ENCODE data around the gene GRIN2A.
A peak's percentile ranks its signal among the peaks of the same experiment; 100 is the strongest.

GRIN2A gene

DNA sequence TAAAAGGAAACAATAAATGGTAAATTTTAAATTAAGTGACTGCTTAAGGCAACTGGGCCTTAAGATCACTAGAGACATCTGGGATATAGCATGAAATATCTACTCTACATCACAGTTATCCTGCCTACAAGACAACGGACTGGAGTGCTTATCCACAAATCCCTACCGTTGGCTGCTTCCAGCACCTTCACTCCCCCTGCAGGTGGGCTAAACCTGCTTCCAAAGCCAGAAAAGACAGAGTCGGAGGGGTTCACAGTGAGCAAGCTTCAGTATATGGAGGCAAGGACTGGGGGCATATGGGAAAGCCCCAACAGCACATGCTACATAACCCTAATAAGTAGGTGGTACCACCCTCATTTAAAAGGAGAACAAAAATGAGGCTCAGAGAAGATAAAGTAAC lies 45.3 kb downstream of the GRIN2A start:
- Histone ChIP-seq H3K36me3 (ENCODE audit: control insufficient read depth, insufficient read depth, low read length) (no peaks in the 10 kb centered on the region), H3K4me3 (ENCODE audit: extremely low read depth, insufficient read depth, low read length, poor library complexity, severe bottlenecking) (no peak overlapping the region), H3K27ac (ENCODE audit: low read depth, low read length, severe bottlenecking) (no peak overlapping the region), H3K4me1 (ENCODE audit: control insufficient read depth, insufficient read depth, low read length, poor library complexity, severe bottlenecking) (no peaks in the 10 kb centered on the region), H3K9me3 (ENCODE audit: control insufficient read depth, low read length) (no peaks in the 10 kb centered on the region)
- WGBS, 2 experiments (ENCODE audit: insufficient coverage in 2 of 2): 21% methylated on average over 2 of the region's 3 CpGs; no CpG with 5 or more reads in 1 of the 2 experiments

DNA sequence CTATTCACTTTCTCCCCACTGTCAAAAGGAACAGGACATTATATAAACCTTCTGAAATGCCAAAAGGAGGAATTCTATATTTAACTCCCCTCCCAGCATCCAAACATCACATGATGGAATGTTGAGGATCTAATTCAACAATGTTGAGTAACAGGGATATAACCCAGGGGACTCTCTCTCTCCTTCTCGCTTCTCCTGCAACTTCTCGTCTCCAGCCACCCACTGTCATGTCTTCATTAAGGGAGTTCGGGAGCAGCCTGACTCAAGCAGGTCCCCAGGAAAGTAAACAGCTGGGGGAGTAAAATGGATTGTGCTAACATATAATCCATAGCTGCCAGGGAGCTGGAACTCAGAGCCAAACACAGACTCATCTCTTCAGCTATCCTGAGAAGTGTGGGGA lies 51.7 kb downstream of the GRIN2A start:
- H3K27ac ChIP-seq (ENCODE audit: low read depth, low read length, severe bottlenecking): no peak overlapping the region
- WGBS, 2 experiments (ENCODE audit: insufficient coverage in 2 of 2): no CpG with 5 or more reads among the region's 3 CpGs
- no peaks in the 10 kb centered on the region for H3K9me3 ChIP-seq (ENCODE audit: control insufficient read depth, low read length)
- H3K4me3 ChIP-seq (ENCODE audit: extremely low read depth, insufficient read depth, low read length, poor library complexity, severe bottlenecking): no peak overlapping the region
- H3K4me1 ChIP-seq (ENCODE audit: control insufficient read depth, insufficient read depth, low read length, poor library complexity, severe bottlenecking): peaks cover 3% of the 10 kb centered on the region
- H3K36me3 ChIP-seq (ENCODE audit: control insufficient read depth, insufficient read depth, low read length): no peaks in the 10 kb centered on the region

DNA sequence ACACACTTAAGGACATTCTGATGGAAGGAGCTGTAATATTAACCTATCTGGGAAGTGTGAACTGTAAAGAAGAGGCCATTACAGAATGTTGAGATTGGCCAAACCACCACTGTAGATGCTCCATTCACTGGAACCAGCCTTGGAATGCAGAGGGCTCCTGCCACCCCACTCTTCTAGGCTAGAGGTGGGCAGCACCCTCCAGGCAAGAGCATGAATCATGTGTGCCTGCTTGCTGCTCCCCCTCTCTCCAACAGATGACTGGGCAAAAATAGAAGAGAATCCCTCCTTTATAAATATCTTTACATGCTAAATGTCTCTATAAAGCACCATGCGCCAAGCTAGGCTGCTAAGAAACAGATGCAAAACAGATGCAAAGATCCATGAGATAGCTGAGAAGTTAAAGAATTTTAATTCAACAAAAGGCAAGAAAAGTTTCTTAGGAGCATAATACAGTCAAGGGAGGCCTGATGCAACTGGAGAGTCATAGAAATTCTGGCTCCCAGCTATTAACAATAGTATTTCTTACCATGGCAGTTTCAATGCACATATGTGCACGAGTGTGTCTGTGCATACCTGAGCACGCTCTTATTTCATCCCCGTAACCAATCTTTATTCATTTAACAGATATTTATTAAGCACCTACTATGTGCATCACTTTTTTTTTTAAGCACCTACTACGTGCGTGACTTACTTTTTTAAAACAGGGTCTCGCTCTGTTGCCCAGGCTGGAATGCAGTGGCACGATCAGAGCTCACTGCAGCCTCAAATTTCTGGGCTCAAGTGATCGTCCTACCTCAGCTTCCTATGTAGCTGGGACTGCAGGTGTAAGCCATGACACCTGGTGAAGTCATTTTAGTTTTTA lies 53.6 kb downstream of the GRIN2A start:
- Histone ChIP-seq H3K36me3 (ENCODE audit: control insufficient read depth, insufficient read depth, low read length) (no peaks in the 10 kb centered on the region), H3K4me3 (ENCODE audit: extremely low read depth, insufficient read depth, low read length, poor library complexity, severe bottlenecking) (no peak overlapping the region), H3K27ac (ENCODE audit: low read depth, low read length, severe bottlenecking) (no peak overlapping the region), H3K4me1 (ENCODE audit: control insufficient read depth, insufficient read depth, low read length, poor library complexity, severe bottlenecking) (peaks cover 3% of the 10 kb centered on the region), H3K9me3 (ENCODE audit: control insufficient read depth, low read length) (no peaks in the 10 kb centered on the region)
- 88 to 91% methylated on average over 8 to 9 of the region's 9 CpGs for WGBS, 2 experiments (ENCODE audit: insufficient coverage in 2 of 2)

DNA sequence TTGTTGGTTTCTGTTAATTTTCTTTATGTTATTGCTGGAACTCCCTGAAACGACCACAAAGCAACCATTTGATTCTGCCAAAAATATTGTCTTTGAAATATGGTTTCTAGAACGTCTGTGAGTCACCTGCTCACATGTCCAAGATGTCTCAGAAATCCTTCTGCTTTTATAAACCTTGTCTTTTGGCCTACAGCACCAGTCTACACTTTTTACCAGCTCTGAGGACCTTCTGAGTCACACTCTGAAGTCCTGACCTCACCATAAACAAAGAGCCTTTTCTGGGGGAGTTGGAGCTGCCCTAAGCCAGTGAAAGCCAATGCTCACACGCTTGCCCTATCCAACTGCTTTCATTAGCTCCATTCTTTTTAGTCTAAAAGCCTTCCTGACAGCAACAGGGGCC lies 55.5 kb downstream of the GRIN2A start:
- Histone ChIP-seq H3K36me3 (ENCODE audit: control insufficient read depth, insufficient read depth, low read length) (no peaks in the 10 kb centered on the region), H3K4me1 (ENCODE audit: control insufficient read depth, insufficient read depth, low read length, poor library complexity, severe bottlenecking) (peaks cover 18% of the 10 kb centered on the region), H3K27ac (ENCODE audit: low read depth, low read length, severe bottlenecking) (no peak overlapping the region), H3K9me3 (ENCODE audit: control insufficient read depth, low read length) (no peaks in the 10 kb centered on the region), H3K4me3 (ENCODE audit: extremely low read depth, insufficient read depth, low read length, poor library complexity, severe bottlenecking) (no peak overlapping the region)
- 80% methylated on average over 2 of the region's 3 CpGs for WGBS, 2 experiments (ENCODE audit: insufficient coverage in 2 of 2)

DNA sequence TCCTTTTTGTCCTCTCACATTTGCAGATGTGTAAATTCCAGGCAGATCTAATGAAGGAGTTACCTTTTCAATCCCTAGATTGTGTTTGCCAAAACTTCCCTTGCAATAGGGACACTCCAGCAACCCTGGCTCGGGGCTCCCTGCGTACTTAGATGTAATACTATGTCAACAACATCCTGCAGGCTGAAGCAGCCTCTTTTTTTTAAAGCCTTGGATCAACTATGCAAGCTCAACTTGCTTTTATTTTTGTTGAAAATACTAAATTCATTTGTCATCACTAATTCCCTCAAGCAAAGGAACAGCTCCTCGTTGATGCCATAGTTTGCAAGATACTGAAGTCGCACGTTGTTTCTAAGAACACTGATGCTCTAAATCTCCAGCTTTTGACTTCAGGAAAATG lies 59.1 kb downstream of the GRIN2A start:
- WGBS, 2 experiments (ENCODE audit: insufficient coverage in 2 of 2): 86 to 87% methylated on average over 5 of the region's 5 CpGs

DNA sequence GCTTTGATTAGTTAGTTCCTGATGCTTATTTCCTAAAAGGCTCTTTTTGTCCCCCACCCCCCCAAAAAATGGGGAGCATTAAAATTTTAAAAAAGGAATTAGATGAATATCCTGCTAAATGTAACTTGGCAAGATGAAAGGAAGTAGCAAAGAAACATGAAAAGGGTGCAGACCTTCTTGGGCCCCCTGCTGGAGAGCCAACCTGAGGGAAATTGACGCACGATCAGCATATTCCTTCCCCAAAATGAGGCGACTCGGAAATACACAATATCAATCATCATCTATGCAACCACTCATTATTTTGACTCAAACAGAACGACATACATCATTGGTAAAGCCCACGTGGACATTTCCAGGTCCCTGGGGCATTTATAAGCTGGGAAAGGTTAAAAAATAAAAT lies 59.7 kb downstream of the GRIN2A start:
- Histone ChIP-seq H3K36me3 (ENCODE audit: control insufficient read depth, insufficient read depth, low read length) (no peaks in the 10 kb centered on the region), H3K27ac (ENCODE audit: low read depth, low read length, severe bottlenecking) (no peak overlapping the region), H3K9me3 (ENCODE audit: control insufficient read depth, low read length) (no peaks in the 10 kb centered on the region), H3K4me1 (ENCODE audit: control insufficient read depth, insufficient read depth, low read length, poor library complexity, severe bottlenecking) (peaks cover 20% of the 10 kb centered on the region), H3K4me3 (ENCODE audit: extremely low read depth, insufficient read depth, low read length, poor library complexity, severe bottlenecking) (no peak overlapping the region)
- WGBS, 2 experiments (ENCODE audit: insufficient coverage in 2 of 2): 67 to 68% methylated on average over 1 to 4 of the region's 6 CpGs

More for the DNA sequence above, 59.1 kb downstream of the GRIN2A start:
- H3K36me3 ChIP-seq (ENCODE audit: control insufficient read depth, insufficient read depth, low read length): no peaks in the 10 kb centered on the region
- no peaks in the 10 kb centered on the region for H3K9me3 ChIP-seq (ENCODE audit: control insufficient read depth, low read length)
- H3K4me3 ChIP-seq (ENCODE audit: extremely low read depth, insufficient read depth, low read length, poor library complexity, severe bottlenecking): no peak overlapping the region
- H3K4me1 ChIP-seq (ENCODE audit: control insufficient read depth, insufficient read depth, low read length, poor library complexity, severe bottlenecking): peaks cover 20% of the 10 kb centered on the region
- H3K27ac ChIP-seq (ENCODE audit: low read depth, low read length, severe bottlenecking): no peak overlapping the region

DNA sequence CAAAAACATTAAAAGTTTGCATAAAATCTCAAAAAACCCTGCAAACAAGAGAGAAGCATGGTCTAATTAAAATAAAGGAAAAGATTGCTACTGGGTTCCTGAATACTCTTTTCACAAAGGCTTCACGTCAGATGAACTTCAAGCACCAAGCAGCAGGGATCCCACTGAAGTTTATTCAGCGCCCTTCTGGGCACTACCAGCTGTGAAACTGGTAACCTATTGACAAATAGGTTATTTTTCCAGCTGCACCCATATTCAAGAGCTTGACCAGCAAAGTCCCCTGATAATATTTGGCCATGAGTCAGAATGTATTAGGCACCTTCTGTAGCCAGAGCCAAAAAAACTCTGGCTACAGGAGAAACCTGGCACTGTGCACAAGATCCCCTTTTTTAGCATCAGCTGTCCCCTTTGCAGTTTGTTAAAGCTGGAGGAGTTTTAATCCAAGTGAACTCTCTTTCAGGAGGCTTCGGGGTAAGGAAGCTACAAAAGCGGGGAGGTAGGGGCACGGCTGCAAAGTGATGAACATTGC lies 60.3 kb downstream of the GRIN2A start:
- 53 to 70% methylated on average over 4 to 5 of the region's 5 CpGs for WGBS, 2 experiments (ENCODE audit: insufficient coverage in 2 of 2)
- peaks cover 20% of the 10 kb centered on the region for H3K4me1 ChIP-seq (ENCODE audit: control insufficient read depth, insufficient read depth, low read length, poor library complexity, severe bottlenecking)
- peak overlapping the region; percentile 49 for H3K27ac ChIP-seq (ENCODE audit: low read depth, low read length, severe bottlenecking)
- no peak overlapping the region for H3K4me3 ChIP-seq (ENCODE audit: extremely low read depth, insufficient read depth, low read length, poor library complexity, severe bottlenecking)
- no peaks in the 10 kb centered on the region for H3K9me3 ChIP-seq (ENCODE audit: control insufficient read depth, low read length)
- H3K36me3 ChIP-seq (ENCODE audit: control insufficient read depth, insufficient read depth, low read length): no peaks in the 10 kb centered on the region

DNA sequence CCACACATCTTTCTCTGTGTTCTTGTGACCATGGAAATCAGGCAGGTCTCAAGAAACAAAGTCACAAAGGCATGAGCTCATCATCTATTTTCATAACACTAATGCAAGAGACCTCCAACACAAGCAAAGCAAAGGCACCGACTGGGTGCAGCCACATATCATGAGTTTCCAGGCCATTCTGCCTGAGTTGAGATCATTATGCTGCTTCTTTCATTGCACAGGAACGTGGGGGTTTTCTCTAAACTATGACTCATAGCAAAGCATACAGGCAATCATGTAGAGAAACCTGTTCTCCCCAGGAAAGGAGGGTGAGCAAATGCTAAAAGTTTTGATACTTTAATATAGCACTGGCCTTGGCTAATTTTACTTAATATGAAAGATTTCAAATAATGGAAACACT lies 60.7 kb downstream of the GRIN2A start:
- WGBS, 2 experiments (ENCODE audit: insufficient coverage in 2 of 2): 80 to 88% methylated on average over 1 of the region's 2 CpGs
- no peaks in the 10 kb centered on the region for H3K9me3 ChIP-seq (ENCODE audit: control insufficient read depth, low read length)
- H3K4me1 ChIP-seq (ENCODE audit: control insufficient read depth, insufficient read depth, low read length, poor library complexity, severe bottlenecking): peaks cover 20% of the 10 kb centered on the region
- H3K27ac ChIP-seq (ENCODE audit: low read depth, low read length, severe bottlenecking): peak overlapping the region; percentile 71
- no peak overlapping the region for H3K4me3 ChIP-seq (ENCODE audit: extremely low read depth, insufficient read depth, low read length, poor library complexity, severe bottlenecking)
- no peaks in the 10 kb centered on the region for H3K36me3 ChIP-seq (ENCODE audit: control insufficient read depth, insufficient read depth, low read length)

DNA sequence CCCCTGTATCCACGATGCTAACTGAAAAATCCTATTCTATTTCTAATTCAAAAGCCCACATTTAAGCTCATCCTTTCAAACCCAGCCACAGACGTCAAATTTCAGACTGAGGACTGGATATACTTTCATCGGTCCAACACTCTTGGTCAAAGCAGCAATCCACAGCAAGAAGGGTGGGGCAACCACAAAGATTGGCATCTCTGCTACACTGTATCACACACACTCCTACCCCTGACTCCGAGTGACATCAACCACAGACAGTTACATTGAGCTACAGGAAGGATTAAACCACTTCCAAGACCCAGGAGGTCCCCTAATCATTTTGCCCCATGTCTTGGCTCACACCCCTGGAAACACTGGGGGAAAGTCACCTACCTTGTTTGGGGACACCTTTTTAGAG lies 61.3 kb downstream of the GRIN2A start:
- WGBS, 2 experiments (ENCODE audit: insufficient coverage in 2 of 2): 93 to 98% methylated on average over 4 of the region's 4 CpGs
- Histone ChIP-seq H3K27ac (ENCODE audit: low read depth, low read length, severe bottlenecking) (peak overlapping the region; percentile 71), H3K9me3 (ENCODE audit: control insufficient read depth, low read length) (no peaks in the 10 kb centered on the region), H3K36me3 (ENCODE audit: control insufficient read depth, insufficient read depth, low read length) (no peaks in the 10 kb centered on the region), H3K4me1 (ENCODE audit: control insufficient read depth, insufficient read depth, low read length, poor library complexity, severe bottlenecking) (peaks cover 17% of the 10 kb centered on the region), H3K4me3 (ENCODE audit: extremely low read depth, insufficient read depth, low read length, poor library complexity, severe bottlenecking) (no peak overlapping the region)

DNA sequence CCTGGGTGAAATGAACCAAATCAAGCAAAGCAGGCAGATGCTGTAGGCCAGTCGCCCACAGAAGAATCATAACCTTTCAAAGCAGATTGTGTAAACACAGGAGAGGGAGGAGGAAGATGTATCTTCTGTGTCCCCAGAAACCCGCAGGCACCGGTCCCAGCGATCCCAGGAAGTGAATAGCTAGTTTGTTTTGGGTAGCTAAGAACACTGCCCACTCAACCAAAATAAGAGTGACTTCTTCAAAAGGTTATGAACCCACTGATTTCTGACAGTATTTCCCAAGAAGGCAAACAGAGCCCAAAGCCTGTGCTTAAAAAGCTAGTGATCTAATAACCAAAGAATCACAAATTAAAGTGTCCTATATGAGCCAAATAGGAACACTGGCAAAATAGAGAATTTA lies 67.8 kb downstream of the GRIN2A start:
- Histone ChIP-seq H3K36me3 (ENCODE audit: control insufficient read depth, insufficient read depth, low read length) (no peaks in the 10 kb centered on the region), H3K4me1 (ENCODE audit: control insufficient read depth, insufficient read depth, low read length, poor library complexity, severe bottlenecking) (no peaks in the 10 kb centered on the region), H3K9me3 (ENCODE audit: control insufficient read depth, low read length) (no peaks in the 10 kb centered on the region), H3K27ac (ENCODE audit: low read depth, low read length, severe bottlenecking) (no peak overlapping the region), H3K4me3 (ENCODE audit: extremely low read depth, insufficient read depth, low read length, poor library complexity, severe bottlenecking) (no peak overlapping the region)
- 80 to 86% methylated on average over 1 of the region's 4 CpGs for WGBS, 2 experiments (ENCODE audit: insufficient coverage in 2 of 2)

DNA sequence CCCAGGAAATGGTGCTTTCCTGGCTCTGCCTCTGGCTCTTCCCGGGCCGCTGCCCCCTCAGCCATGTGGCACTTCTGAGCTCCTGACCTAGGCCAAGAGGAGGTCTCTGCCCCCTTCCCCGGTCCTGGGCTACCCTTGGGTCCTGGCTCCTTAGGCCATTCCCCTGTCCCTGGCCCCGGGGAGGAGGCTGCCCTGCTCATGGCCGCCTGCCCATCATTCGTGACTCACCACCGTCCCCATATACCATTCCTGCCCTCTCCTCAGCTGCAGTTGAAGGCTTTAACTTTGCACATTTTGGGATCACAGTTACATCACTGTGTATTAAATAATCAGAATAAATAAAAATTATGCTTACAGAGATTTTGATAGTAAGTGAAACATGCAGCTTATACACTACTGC lies 69.0 kb downstream of the GRIN2A start:
- Histone ChIP-seq H3K27ac (ENCODE audit: low read depth, low read length, severe bottlenecking) (no peak overlapping the region), H3K36me3 (ENCODE audit: control insufficient read depth, insufficient read depth, low read length) (no peaks in the 10 kb centered on the region), H3K4me1 (ENCODE audit: control insufficient read depth, insufficient read depth, low read length, poor library complexity, severe bottlenecking) (no peaks in the 10 kb centered on the region), H3K9me3 (ENCODE audit: control insufficient read depth, low read length) (no peaks in the 10 kb centered on the region), H3K4me3 (ENCODE audit: extremely low read depth, insufficient read depth, low read length, poor library complexity, severe bottlenecking) (no peak overlapping the region)
- WGBS, 2 experiments (ENCODE audit: insufficient coverage in 2 of 2): 70 to 86% methylated on average over 2 to 4 of the region's 7 CpGs
